ENCODE data around the gene FXN. TPM values are rescaled to one million over a fixed set of nuclear protein-coding genes. Genes with fewer than 3 reads are reported as not detected.

FXN gene
- total and polyA plus RNA-seq, 2 experiments from 2014 or later, result 12.2 to 31.5 TPM

GRCh38 chr9:69145144-69145715 lies 109.7 kb downstream of the FXN start:
- TF ChIP-seq EZH2 (IDR thresholded peaks at IDR 0.05; ENCODE audit: borderline replicate concordance), result no peak
- TF ChIP-seq, protein P1, sequence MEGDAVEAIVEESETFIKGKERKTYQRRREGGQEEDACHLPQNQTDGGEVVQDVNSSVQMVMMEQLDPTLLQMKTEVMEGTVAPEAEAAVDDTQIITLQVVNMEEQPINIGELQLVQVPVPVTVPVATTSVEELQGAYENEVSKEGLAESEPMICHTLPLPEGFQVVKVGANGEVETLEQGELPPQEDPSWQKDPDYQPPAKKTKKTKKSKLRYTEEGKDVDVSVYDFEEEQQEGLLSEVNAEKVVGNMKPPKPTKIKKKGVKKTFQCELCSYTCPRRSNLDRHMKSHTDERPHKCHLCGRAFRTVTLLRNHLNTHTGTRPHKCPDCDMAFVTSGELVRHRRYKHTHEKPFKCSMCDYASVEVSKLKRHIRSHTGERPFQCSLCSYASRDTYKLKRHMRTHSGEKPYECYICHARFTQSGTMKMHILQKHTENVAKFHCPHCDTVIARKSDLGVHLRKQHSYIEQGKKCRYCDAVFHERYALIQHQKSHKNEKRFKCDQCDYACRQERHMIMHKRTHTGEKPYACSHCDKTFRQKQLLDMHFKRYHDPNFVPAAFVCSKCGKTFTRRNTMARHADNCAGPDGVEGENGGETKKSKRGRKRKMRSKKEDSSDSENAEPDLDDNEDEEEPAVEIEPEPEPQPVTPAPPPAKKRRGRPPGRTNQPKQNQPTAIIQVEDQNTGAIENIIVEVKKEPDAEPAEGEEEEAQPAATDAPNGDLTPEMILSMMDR (IDR thresholded peaks at IDR 0.05; ENCODE audit: poor library complexity), result no peak
- TF ChIP-seq EZH2phosphoT487 (IDR thresholded peaks at IDR 0.05; ENCODE audit: low read depth, severe bottlenecking, unreplicated experiment), result no peak
- Histone ChIP-seq H3K4me2 (no peak overlapping the region), H3K27me3 (no peaks in the 10 kb centered on the region), H3K27ac (no peak overlapping the region), H3K9me2 (replicated peaks; ENCODE audit: insufficient read depth) (no peaks in the 10 kb centered on the region), H3K4me1 (ENCODE audit: insufficient read depth) (peaks cover 9% of the 10 kb centered on the region), H4K20me1 (ENCODE audit: insufficient read depth, poor library complexity, severe bottlenecking) (no peaks in the 10 kb centered on the region), H3K4me3 (no peak overlapping the region), H2AFZ (no peak overlapping the region), H3K36me3 (replicated peaks; ENCODE audit: insufficient read depth, low read depth) (no peaks in the 10 kb centered on the region), H3K9me3 (ENCODE audit: low read depth) (no peaks in the 10 kb centered on the region), H3K79me2 (peaks cover 70% of the 10 kb centered on the region)
- WGBS (ENCODE audit: low lambda C conversion rate, missing lambda C conversion rate), result 61% methylated on average over 8 of the region's 8 CpGs
- no peak for DNase-seq (ENCODE audit: low spot score)

DNA sequence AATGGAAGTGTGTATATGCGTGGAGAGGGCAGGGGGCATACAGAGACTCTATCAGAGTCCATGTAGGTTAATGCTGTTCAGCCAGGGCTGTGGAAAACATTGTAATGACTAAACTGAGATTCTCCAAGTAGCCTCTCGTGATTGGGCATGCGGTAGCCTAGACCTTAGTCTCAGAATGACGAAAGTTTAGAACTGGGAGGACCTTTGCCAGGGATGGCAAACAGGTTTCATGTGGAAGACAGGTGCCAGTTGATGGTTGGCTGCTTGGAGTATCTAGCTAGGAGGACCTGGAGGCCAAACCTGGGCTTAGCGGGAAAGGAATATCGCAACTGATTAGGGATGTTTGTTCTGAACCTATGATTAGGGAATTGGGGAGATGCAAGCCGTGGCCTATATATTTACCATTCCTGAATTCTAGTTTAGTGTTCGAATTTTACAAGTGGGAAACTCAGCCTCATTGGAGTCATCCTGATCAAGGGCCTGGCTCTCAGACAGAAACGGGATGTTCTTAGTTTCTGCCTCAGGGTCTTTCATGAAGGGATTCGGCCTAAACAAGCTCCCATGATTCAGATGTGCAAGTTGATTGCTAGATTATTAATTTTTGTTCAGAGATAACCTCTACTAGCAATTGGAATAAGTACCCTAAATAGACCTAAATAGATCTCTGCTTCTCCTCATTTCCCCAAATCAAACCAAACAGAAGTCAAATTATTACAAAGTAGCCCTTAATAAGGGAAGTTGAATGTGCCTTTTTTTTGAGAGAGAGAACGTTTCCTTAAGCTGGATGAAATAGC lies 111.7 kb downstream of the FXN start:
- no peak overlapping the region for H3K27ac ChIP-seq
- peaks cover 67% of the 10 kb centered on the region for H3K79me2 ChIP-seq
- H3K9me3 ChIP-seq (ENCODE audit: low read depth), result no peaks in the 10 kb centered on the region
- H4K20me1 ChIP-seq (ENCODE audit: insufficient read depth, poor library complexity, severe bottlenecking), result no peaks in the 10 kb centered on the region
- TF ChIP-seq, protein P1 (IDR thresholded peaks at IDR 0.05; ENCODE audit: poor library complexity), result no peak
- TF ChIP-seq EZH2 (IDR thresholded peaks at IDR 0.05; ENCODE audit: borderline replicate concordance) (no peak), EZH2phosphoT487 (IDR thresholded peaks at IDR 0.05; ENCODE audit: low read depth, severe bottlenecking, unreplicated experiment) (no peak)
- DNase-seq (ENCODE audit: low spot score), result no peak
- H3K4me2 ChIP-seq, result no peak overlapping the region
- no peak overlapping the region for H2AFZ ChIP-seq
- H3K36me3 ChIP-seq (replicated peaks; ENCODE audit: insufficient read depth, low read depth), result no peaks in the 10 kb centered on the region
- no peaks in the 10 kb centered on the region for H3K9me2 ChIP-seq (replicated peaks; ENCODE audit: insufficient read depth)
- 92% methylated on average over 11 of the region's 11 CpGs for WGBS (ENCODE audit: low lambda C conversion rate, missing lambda C conversion rate)
- H3K4me1 ChIP-seq (ENCODE audit: insufficient read depth), result peaks cover 9% of the 10 kb centered on the region
- H3K4me3 ChIP-seq, result no peak overlapping the region
- no peaks in the 10 kb centered on the region for H3K27me3 ChIP-seq

GRCh38 chr9:69149321-69149807 lies 113.8 kb downstream of the FXN start:
- no peaks in the 10 kb centered on the region for H4K20me1 ChIP-seq (ENCODE audit: insufficient read depth, poor library complexity, severe bottlenecking)
- H3K27me3 ChIP-seq, result no peaks in the 10 kb centered on the region
- WGBS (ENCODE audit: low lambda C conversion rate, missing lambda C conversion rate), result 23% methylated on average over 7 of the region's 7 CpGs
- peak overlapping the region; percentile 57 for H3K4me2 ChIP-seq
- H3K27ac ChIP-seq, result no peak overlapping the region
- no peaks in the 10 kb centered on the region for H3K36me3 ChIP-seq (replicated peaks; ENCODE audit: insufficient read depth, low read depth)
- no peaks in the 10 kb centered on the region for H3K9me2 ChIP-seq (replicated peaks; ENCODE audit: insufficient read depth)
- peaks cover 3% of the 10 kb centered on the region for H3K4me1 ChIP-seq (ENCODE audit: insufficient read depth)
- no peak overlapping the region for H2AFZ ChIP-seq
- peak; percentile 57 for DNase-seq (ENCODE audit: low spot score)
- TF ChIP-seq EZH2phosphoT487 (IDR thresholded peaks at IDR 0.05; ENCODE audit: low read depth, severe bottlenecking, unreplicated experiment), result no peak
- TF ChIP-seq, protein P1 (IDR thresholded peaks at IDR 0.05; ENCODE audit: poor library complexity), result peak; percentile 34
- no peak overlapping the region for H3K4me3 ChIP-seq
- H3K9me3 ChIP-seq (ENCODE audit: low read depth), result no peaks in the 10 kb centered on the region
- peaks cover 53% of the 10 kb centered on the region for H3K79me2 ChIP-seq

Small RNAs within 50 kb of the gene (small RNA-seq; reads per million reads assigned to genes)
- not detected for gene AL162730.1

Other genes starting within 250 kb of the FXN start
- not detected in 2 replicates for gene PRKACG, start 21.6 kb upstream of the FXN start, total RNA-seq
- gene PRKACG, start 21.6 kb upstream of the FXN start, polyA plus RNA-seq, result not detected in 2 replicates
- 126 and 131 TPM in 2 replicates for gene TJP2, start 138.5 kb downstream of the FXN start, total RNA-seq
- 67.2 and 69.9 TPM in 2 replicates for gene TJP2, start 138.5 kb downstream of the FXN start, polyA plus RNA-seq

Measured in hepatocyte (in vitro differentiated cells).